GM12892 (cell line): Measurements from ENCODE around the gene P2RY6.
A peak's percentile ranks its signal among the peaks of the same experiment; 100 is the strongest.

ENCODE experiments used
- POLR2A ChIP-seq: IDR thresholded peaks from 2 replicates; pipeline ENCODE4 v1.6.1; 2011; ENCODE audit warnings: low read depth, low read length, control low read depth
- POLR2AphosphoS5 ChIP-seq: IDR thresholded peaks from 2 replicates; pipeline ENCODE4 v1.6.1; 2011; ENCODE audit warnings: low read depth, low read length, control low read depth
- TAF1 ChIP-seq: IDR thresholded peaks from 2 replicates; pipeline ENCODE4 v1.6.1; 2011; ENCODE audit warnings: low read depth, mild to moderate bottlenecking, control low read depth, low read length, borderline replicate concordance

DNA sequence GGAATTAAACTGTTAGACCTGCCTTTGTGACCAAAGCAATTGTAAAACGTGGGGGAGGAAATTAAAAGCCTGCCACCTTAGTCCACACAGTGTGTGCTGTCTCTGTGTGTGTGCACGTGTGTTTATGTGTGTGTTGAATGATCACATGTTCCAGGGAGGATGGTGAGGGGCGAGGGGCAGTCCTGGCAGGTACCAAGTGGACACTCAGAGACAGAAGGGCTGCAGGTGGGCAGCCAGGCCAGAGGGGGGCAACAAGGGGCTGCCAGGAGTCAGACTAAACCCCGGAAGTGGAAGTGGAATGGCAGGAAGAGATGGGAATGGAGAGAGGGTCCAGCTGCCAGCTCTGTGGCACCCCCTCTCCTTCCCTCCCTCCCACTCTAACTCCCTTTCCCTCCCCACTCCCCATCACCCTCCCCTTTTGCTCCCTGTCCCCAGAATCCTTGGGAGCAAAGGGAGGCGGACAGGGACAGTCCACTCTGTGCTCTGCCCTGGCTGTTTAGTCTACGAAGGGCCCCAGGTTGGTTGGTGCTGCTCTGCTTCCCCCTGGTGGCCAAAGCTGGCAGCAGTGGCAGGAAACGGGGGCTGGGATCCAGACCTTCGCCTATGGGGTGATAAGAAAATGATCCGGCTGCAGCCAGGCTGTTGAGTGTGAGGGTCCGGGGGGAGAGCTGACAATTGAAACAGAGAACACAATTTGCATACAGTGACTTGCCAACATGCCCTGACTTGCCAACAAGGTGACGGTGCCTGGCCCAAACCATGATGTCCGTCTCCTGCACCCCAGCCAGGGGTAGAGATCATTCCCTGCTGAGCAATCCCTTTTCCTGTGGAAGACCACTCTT lies 29.7 kb upstream of the P2RY6 start:
- 0 out of 2 replicates have a peak, but pooled peaks have one; percentile 49 for TF ChIP-seq TAF1
- no peak for TF ChIP-seq POLR2A
- no peak for TF ChIP-seq POLR2AphosphoS5
